ENCODE results near the gene MFSD6. TPM values are rescaled to one million over a fixed set of nuclear protein-coding genes. Genes with fewer than 3 reads are reported as not detected.

Gene MFSD6
- total and polyA plus RNA-seq, 2 of the 8 experiments (the other 6 are each of a cell fraction or from before 2014, with no cell fraction given): 1.8 to 5.1 TPM

- no peak for TF ChIP-seq ATF2 (IDR thresholded peaks at IDR 0.05; ENCODE audit: low read length)
Observed at GRCh38 chr2:190538201-190538600, 130.0 kb downstream of the MFSD6 start (continued).
